Keratinocyte (primary cell): ENCODE measurements around the gene PRKD1. TPM values are rescaled to one million over a fixed set of nuclear protein-coding genes. Genes with fewer than 3 reads are reported as not detected.

Source experiments
- DNase-seq: peaks from one replicate; pipeline ENCODE4 v3.0.0-alpha.2; 2011; ENCODE audit warnings: low read depth, missing footprints, low spot score
- FAIRE-seq: peaks from 2 replicates; lab custom pipeline; 2011; peaks lifted over from hg19 to GRCh38; lab: Jason Lieb, UNC
- H2AFZ ChIP-seq: 2 replicates; pipeline ENCODE4 v1.6.0; 2012; ENCODE audit warnings: low read length, control low read depth, inconsistent platforms; ENCODE audit not compliant: control insufficient read depth
- H3K27ac ChIP-seq: 2 replicates; pipeline ENCODE4 v1.5.1; 2011; ENCODE audit warnings: low read length; ENCODE audit not compliant: control insufficient read depth, insufficient read depth
- H3K27me3 ChIP-seq: 3 replicates; pipeline ENCODE4 v1.6.0; 2011; ENCODE audit warnings: low read length; ENCODE audit not compliant: control insufficient read depth, insufficient read depth; ENCODE audit errors: extremely low read depth
- H3K36me3 ChIP-seq, 2 experiments: 2 replicates in 1 of 2; 3 replicates in 1 of 2; pipeline ENCODE4 v1.5.1; 2011; ENCODE audit warnings: low read length in 2 of 2, mild to moderate bottlenecking in 1 of 2; ENCODE audit not compliant: control insufficient read depth in 2 of 2, insufficient read depth in 2 of 2; ENCODE audit errors: extremely low read depth in 1 of 2
- H3K4me1 ChIP-seq: 3 replicates; pipeline ENCODE4 v1.5.1; 2011; ENCODE audit warnings: low read length; ENCODE audit not compliant: control insufficient read depth, insufficient read depth; ENCODE audit errors: extremely low read depth
- H3K4me2 ChIP-seq: 3 replicates; pipeline ENCODE4 v1.6.0; 2011; ENCODE audit warnings: low read depth, low read length; ENCODE audit not compliant: control insufficient read depth, insufficient read depth; ENCODE audit errors: extremely low read depth
- H3K4me3 ChIP-seq, 3 experiments: fragments of 200-600 bp in 1 of 3; sonication (generic) in 1 of 3; 2 replicates in 2 of 3; 3 replicates in 1 of 3; pipeline ENCODE4 v1.5.1; 2011 to 2016; ENCODE audit warnings: low read length in 3 of 3, mild to moderate bottlenecking in 3 of 3, control low read depth in 2 of 3, inconsistent platforms in 1 of 3, low read depth in 1 of 3, mixed read lengths in 1 of 3, mixed run types in 1 of 3, moderate library complexity in 1 of 3; ENCODE audit not compliant: control insufficient read depth in 2 of 3, insufficient read depth in 2 of 3; ENCODE audit errors: extremely low read depth in 1 of 3
- H3K79me2 ChIP-seq: 2 replicates; pipeline ENCODE4 v1.6.0; 2012; ENCODE audit warnings: low read length; ENCODE audit not compliant: control insufficient read depth, insufficient read depth
- H3K9ac ChIP-seq: 3 replicates; pipeline ENCODE4 v1.6.0; 2011; ENCODE audit warnings: low read length; ENCODE audit not compliant: control insufficient read depth, insufficient read depth; ENCODE audit errors: extremely low read depth
- H3K9me1 ChIP-seq: 3 replicates; pipeline ENCODE4 v1.6.0; 2011; ENCODE audit warnings: low read length; ENCODE audit not compliant: control insufficient read depth, insufficient read depth; ENCODE audit errors: extremely low read depth
- H3K9me3 ChIP-seq: 2 replicates; pipeline ENCODE4 v1.5.1; 2012; ENCODE audit warnings: low read depth, low read length; ENCODE audit not compliant: control insufficient read depth
- H4K20me1 ChIP-seq: 3 replicates; pipeline ENCODE4 v1.6.0; 2011; ENCODE audit warnings: low read length; ENCODE audit not compliant: control insufficient read depth, insufficient read depth; ENCODE audit errors: extremely low read depth
- EZH2 ChIP-seq: IDR thresholded peaks from one replicate; pipeline ENCODE4 v1.6.1; 2012; ENCODE audit warnings: inconsistent platforms, mild to moderate bottlenecking, low read length, moderate library complexity
- dilution Hi-C: fragments of 300-500 bp; cut with MboI; formaldehyde crosslinking; loops from one replicate; pipeline ENCODE4 v1.7.0; 2020; ENCODE audit warnings: low sequenced_read_pairs; ENCODE audit not compliant: extremely low pct_ligation_motif_present
- polyA plus RNA-seq, 5 experiments: library from polyadenylated mRNA; depleted of rRNA in 3 of 5; stranded (reverse) in 3 of 5; stranded (forward) in 1 of 5; unstranded in 1 of 5; fragments of >200 nt; gene quantifications; 1 replicate in 1 of 5; 2 replicates in 3 of 5; 3 replicates in 1 of 5; pipeline versions ENCODE4 v1.2.1 to v1.2.3, GENCODE V29; 2011 to 2012; ENCODE audit warnings: missing spikeins in 2 of 5, low read depth in 1 of 5, low replicate concordance in 1 of 5
- TF ChIP-seq, protein P1 (sequence below), 3 experiments: IDR thresholded peaks in 1 of 3; conservative IDR thresholded peaks in 1 of 3; optimal IDR thresholded peaks in 1 of 3; 2 replicates in 2 of 3; 3 replicates in 1 of 3; pipeline versions ENCODE3 to v1.5.1; 2011; ENCODE audit warnings: low read length in 3 of 3, mild to moderate bottlenecking in 3 of 3, moderate library complexity in 2 of 3, control low read depth in 1 of 3, inconsistent platforms in 1 of 3; ENCODE audit not compliant: insufficient read depth in 2 of 3; ENCODE audit errors: extremely low read depth in 1 of 3

PRKD1 gene
- polyA plus RNA-seq, 1 donor (not counting 4 experiments of a cell fraction or from before 2014, with no cell fraction given), result 0.49 TPM

DNA sequence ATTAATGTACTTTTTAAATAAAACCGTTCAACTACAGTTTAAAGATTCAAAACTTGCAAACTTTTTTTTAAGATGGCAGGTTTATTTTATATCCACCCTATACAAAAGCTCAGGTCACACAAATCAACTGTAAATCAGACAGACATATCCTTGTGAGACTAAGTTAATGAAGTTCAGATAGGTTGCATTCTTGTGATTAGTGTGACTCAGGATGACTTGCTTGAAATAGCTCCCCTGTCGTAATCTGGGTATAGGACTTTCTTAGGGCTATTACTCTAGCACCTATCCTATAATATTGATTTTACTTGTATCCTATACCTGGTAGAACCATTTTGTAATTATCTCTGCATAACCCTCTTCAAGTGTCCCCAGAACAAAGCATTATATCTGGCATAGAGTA, 9.5 kb upstream of the PRKD1 start:
- H4K20me1 ChIP-seq, result no peaks in the 10 kb centered on the region
- no peak for TF ChIP-seq EZH2
- TF ChIP-seq, protein P1, sequence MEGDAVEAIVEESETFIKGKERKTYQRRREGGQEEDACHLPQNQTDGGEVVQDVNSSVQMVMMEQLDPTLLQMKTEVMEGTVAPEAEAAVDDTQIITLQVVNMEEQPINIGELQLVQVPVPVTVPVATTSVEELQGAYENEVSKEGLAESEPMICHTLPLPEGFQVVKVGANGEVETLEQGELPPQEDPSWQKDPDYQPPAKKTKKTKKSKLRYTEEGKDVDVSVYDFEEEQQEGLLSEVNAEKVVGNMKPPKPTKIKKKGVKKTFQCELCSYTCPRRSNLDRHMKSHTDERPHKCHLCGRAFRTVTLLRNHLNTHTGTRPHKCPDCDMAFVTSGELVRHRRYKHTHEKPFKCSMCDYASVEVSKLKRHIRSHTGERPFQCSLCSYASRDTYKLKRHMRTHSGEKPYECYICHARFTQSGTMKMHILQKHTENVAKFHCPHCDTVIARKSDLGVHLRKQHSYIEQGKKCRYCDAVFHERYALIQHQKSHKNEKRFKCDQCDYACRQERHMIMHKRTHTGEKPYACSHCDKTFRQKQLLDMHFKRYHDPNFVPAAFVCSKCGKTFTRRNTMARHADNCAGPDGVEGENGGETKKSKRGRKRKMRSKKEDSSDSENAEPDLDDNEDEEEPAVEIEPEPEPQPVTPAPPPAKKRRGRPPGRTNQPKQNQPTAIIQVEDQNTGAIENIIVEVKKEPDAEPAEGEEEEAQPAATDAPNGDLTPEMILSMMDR (optimal IDR thresholded peaks at IDR 0.05 in 1 of 3, IDR thresholded peaks at IDR 0.05 in 1 of 3, conservative IDR thresholded peaks at IDR 0.05 in 1 of 3; ENCODE audit: extremely low read depth in 1 of 3, insufficient read depth in 2 of 3, low read length in 3 of 3), result no peak

DNA sequence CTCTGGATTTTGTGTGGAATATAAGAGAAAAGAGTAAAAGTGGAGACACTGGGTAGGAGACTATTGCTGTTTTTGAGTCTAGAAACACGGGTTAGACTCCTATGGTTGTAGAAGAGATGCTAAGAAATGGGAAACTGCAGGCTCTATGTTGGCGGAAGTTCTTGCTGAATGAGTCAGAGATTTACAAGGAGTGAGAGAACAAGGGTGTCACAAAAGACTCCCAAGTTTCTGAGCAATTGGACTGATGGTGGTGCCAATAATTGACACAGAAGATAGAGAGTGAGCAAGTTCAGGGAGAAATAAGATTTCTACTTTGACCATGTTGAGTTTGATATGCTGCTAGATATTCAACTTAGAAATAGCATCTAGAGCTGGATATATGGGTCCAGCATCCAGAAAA, 2.6 kb upstream of the PRKD1 start:
- no peak overlapping the region for H3K4me2 ChIP-seq
- dilution Hi-C loops, result no loop called here
- peaks cover 12% of the 10 kb centered on the region for H3K27me3 ChIP-seq
- no peak overlapping the region for H3K27ac ChIP-seq
- no peaks in the 10 kb centered on the region for H3K79me2 ChIP-seq
- no peaks in the 10 kb centered on the region for H3K9me1 ChIP-seq
- TF ChIP-seq, protein P1 (optimal IDR thresholded peaks at IDR 0.05 in 1 of 3, IDR thresholded peaks at IDR 0.05 in 1 of 3, conservative IDR thresholded peaks at IDR 0.05 in 1 of 3; ENCODE audit: extremely low read depth in 1 of 3, insufficient read depth in 2 of 3, low read length in 3 of 3), result no peak
- no peak for TF ChIP-seq EZH2
- no peak overlapping the region for H3K4me3 ChIP-seq
- no peaks in the 10 kb centered on the region for H3K9me3 ChIP-seq
- DNase-seq (no peak), FAIRE-seq (no peak)
- peaks cover 6% of the 10 kb centered on the region for H3K4me1 ChIP-seq
- no peak overlapping the region for H3K9ac ChIP-seq
- no peak overlapping the region for H2AFZ ChIP-seq
- no peaks in the 10 kb centered on the region for H3K36me3 ChIP-seq
- H4K20me1 ChIP-seq, result no peaks in the 10 kb centered on the region

More for the DNA sequence above, 9.5 kb upstream of the PRKD1 start:
- Histone ChIP-seq H3K4me2 (no peak overlapping the region), H3K27ac (no peak overlapping the region), H3K4me3 (no peak overlapping the region), H2AFZ (no peak overlapping the region), H3K27me3 (no peaks in the 10 kb centered on the region), H3K4me1 (no peaks in the 10 kb centered on the region), H3K9ac (no peak overlapping the region), H3K79me2 (no peaks in the 10 kb centered on the region), H3K9me3 (no peaks in the 10 kb centered on the region), H3K9me1 (no peaks in the 10 kb centered on the region), H3K36me3 (no peaks in the 10 kb centered on the region)
- dilution Hi-C loops, result no loop called here
- DNase-seq (no peak), FAIRE-seq (no peak)
